ENCODE data around the gene ITGAD.
A peak's percentile ranks its signal among the peaks of the same experiment; 100 is the strongest.

The ITGAD gene

DNA sequence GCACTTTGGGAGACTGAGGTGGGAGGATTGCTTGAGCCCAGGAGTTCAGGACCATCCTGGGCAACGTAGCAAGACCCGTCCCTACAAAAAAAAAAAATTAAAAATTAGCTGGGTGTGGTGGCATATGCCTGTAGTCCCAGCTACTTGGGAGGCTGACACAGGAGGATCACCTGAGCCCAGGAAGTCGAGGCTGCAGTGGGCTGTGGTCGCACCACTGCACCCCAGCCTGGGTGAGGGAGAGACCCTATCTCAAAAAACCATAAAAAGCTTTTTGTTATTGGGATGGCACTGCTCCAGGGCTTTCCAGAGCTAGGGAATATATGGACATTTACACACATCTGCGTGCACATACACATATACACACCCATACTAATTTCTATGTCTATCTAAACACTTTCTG, 58.1 kb downstream of the ITGAD start:
- Histone ChIP-seq H3K4me2 (ENCODE audit: low read length) (no peak overlapping the region), H4K12ac (ENCODE audit: low read depth, low read length) (no peak overlapping the region), H2AFZ (ENCODE audit: insufficient read depth, low read length, poor library complexity) (no peak overlapping the region), H2BK12ac (ENCODE audit: low read length) (no peak overlapping the region), H4K91ac (ENCODE audit: low read depth, low read length) (no peak overlapping the region), H3K79me1 (ENCODE audit: low read length) (peaks cover 10% of the 10 kb centered on the region), H2AK5ac (ENCODE audit: low read length) (no peak overlapping the region), H3K18ac (ENCODE audit: low read length) (no peak overlapping the region), H3K4me1 (ENCODE audit: control insufficient read depth in 1 of 2, insufficient read depth in 2 of 2, low read length in 2 of 2) (peaks cover 18 to 23% of the 10 kb centered on the region in 2 experiments), H2BK5ac (ENCODE audit: low read depth, low read length, poor library complexity) (no peak overlapping the region), H3K27me3 (ENCODE audit: insufficient read depth, low read length) (no peaks in the 10 kb centered on the region), H3K14ac (ENCODE audit: low read length) (no peak overlapping the region), H3K79me2 (ENCODE audit: control insufficient read depth, insufficient read depth, low read length, poor library complexity) (no peaks in the 10 kb centered on the region), H3K4me3 (ENCODE audit: low read depth, low read length) (no peak overlapping the region), H3K23ac (ENCODE audit: low read length) (no peak overlapping the region), H3K4ac (ENCODE audit: low read depth, low read length) (no peak overlapping the region), H4K8ac (ENCODE audit: low read depth, low read length) (no peak overlapping the region), H3K9ac (ENCODE audit: low read length) (no peak overlapping the region), H2BK120ac (ENCODE audit: insufficient read depth, low read length, poor library complexity) (no peak overlapping the region), H3K27ac (ENCODE audit: low read depth, low read length) (no peak overlapping the region), H3K36me3 (ENCODE audit: control insufficient read depth in 1 of 2, insufficient read depth in 2 of 2, low read length in 2 of 2) (peaks cover 0 to 2% of the 10 kb centered on the region in 2 experiments), H3K9me3 (ENCODE audit: insufficient read depth, low read depth, low read length) (no peaks in the 10 kb centered on the region)
- WGBS (ENCODE audit: extremely low coverage, insufficient coverage, insufficient read length) = no CpG with 5 or more reads among the region's 5 CpGs
- DNase-seq = no peak

DNA sequence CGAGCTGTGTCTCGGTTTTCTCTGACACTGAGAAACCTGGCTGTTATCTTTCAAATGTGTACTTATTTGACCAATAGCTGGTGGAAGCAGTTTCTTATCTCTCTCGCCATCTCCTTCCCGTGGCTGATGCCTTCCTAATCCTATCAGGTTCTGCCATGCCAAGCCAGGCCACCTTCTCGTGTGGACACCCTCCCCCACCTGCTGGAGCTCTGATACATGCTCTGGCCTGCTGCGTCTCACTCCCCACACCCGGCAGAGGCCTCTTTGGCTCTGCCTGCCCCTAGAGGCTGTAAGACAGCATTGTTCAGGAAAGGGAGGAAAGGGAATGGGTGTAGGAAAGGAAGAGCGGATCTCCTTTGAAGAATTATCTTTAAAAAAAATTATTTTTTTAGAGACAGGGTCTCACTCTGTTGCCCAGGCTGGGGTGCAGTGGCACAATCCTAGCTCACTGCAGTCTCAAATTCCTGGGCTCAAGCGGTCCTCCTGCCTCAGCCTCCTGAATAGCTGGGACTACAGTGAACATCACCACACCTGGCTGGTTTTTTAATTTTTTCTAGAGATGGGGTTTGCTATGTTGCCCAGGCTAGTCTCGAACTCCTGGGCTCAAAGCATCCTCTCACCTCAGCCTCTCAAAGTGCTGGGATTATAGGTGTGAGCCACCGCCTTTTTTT, 58.7 kb downstream of the ITGAD start:
- Histone ChIP-seq H3K79me1 (ENCODE audit: low read length) (peaks cover 10% of the 10 kb centered on the region), H2BK5ac (ENCODE audit: low read depth, low read length, poor library complexity) (no peak overlapping the region), H2AFZ (ENCODE audit: insufficient read depth, low read length, poor library complexity) (peak overlapping the region; percentile 1), H4K91ac (ENCODE audit: low read depth, low read length) (no peak overlapping the region), H3K18ac (ENCODE audit: low read length) (no peak overlapping the region), H2AK5ac (ENCODE audit: low read length) (no peak overlapping the region), H4K8ac (ENCODE audit: low read depth, low read length) (no peak overlapping the region), H2BK120ac (ENCODE audit: insufficient read depth, low read length, poor library complexity) (no peak overlapping the region), H3K27me3 (ENCODE audit: insufficient read depth, low read length) (no peaks in the 10 kb centered on the region), H3K4me3 (ENCODE audit: low read depth, low read length) (no peak overlapping the region), H4K12ac (ENCODE audit: low read depth, low read length) (peak overlapping the region; percentile 60), H3K27ac (ENCODE audit: low read depth, low read length) (no peak overlapping the region), H3K9ac (ENCODE audit: low read length) (no peak overlapping the region), H3K36me3 (ENCODE audit: control insufficient read depth in 1 of 2, insufficient read depth in 2 of 2, low read length in 2 of 2) (peaks cover 2 to 3% of the 10 kb centered on the region in 2 experiments), H3K4me1 (ENCODE audit: control insufficient read depth in 1 of 2, insufficient read depth in 2 of 2, low read length in 2 of 2) (peaks cover 18 to 27% of the 10 kb centered on the region in 2 experiments), H2BK12ac (ENCODE audit: low read length) (no peak overlapping the region), H3K14ac (ENCODE audit: low read length) (no peak overlapping the region), H3K79me2 (ENCODE audit: control insufficient read depth, insufficient read depth, low read length, poor library complexity) (no peaks in the 10 kb centered on the region), H3K23ac (ENCODE audit: low read length) (no peak overlapping the region), H3K4me2 (ENCODE audit: low read length) (no peak overlapping the region), H3K9me3 (ENCODE audit: insufficient read depth, low read depth, low read length) (no peaks in the 10 kb centered on the region), H3K4ac (ENCODE audit: low read depth, low read length) (no peak overlapping the region)
- WGBS (ENCODE audit: extremely low coverage, insufficient coverage, insufficient read length) = no CpG with 5 or more reads among the region's 11 CpGs
- peak; percentile 48 to 68 for DNase-seq

DNA sequence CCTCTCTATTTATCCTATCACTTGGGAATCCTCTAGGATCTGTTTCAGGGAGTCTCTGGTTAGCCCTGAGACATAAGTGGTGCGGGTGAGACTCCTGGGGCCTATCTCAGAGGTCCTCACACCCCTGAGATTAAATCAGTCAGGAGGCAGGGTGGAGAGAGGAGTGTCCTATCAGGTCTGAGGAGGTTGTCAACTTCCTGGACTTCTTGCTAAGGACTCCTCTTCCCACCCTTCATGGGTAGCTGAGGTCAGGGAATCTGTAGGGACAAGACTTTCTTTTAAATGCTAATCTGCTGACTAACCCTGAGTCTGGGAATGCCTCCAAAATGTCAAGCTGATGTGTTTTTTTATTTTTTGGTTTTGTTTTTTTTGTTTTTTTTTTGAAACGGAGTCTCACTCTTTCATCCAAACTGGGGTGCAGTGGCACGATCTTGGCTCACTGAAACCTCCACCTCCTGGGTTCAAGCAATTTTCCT, 59.5 kb downstream of the ITGAD start:
- peaks cover 2 to 3% of the 10 kb centered on the region in 2 experiments for H3K36me3 ChIP-seq (ENCODE audit: control insufficient read depth in 1 of 2, insufficient read depth in 2 of 2, low read length in 2 of 2)
- peak overlapping the region; percentile 20 for H2BK120ac ChIP-seq (ENCODE audit: insufficient read depth, low read length, poor library complexity)
- peak overlapping the region; percentile 37 for H2BK5ac ChIP-seq (ENCODE audit: low read depth, low read length, poor library complexity)
- no peak overlapping the region for H3K23ac ChIP-seq (ENCODE audit: low read length)
- peak overlapping the region; percentile 21 for H3K4ac ChIP-seq (ENCODE audit: low read depth, low read length)
- no peak overlapping the region for H3K9ac ChIP-seq (ENCODE audit: low read length)
- no peak overlapping the region for H3K4me3 ChIP-seq (ENCODE audit: low read depth, low read length)
- no peak overlapping the region for H4K91ac ChIP-seq (ENCODE audit: low read depth, low read length)
- H3K27ac ChIP-seq (ENCODE audit: low read depth, low read length) = peak overlapping the region; percentile 80
- peak overlapping the region; percentile 40 for H3K14ac ChIP-seq (ENCODE audit: low read length)
- H3K79me2 ChIP-seq (ENCODE audit: control insufficient read depth, insufficient read depth, low read length, poor library complexity) = peaks cover 4% of the 10 kb centered on the region
- no peak overlapping the region for H2AFZ ChIP-seq (ENCODE audit: insufficient read depth, low read length, poor library complexity)
- no peaks in the 10 kb centered on the region for H3K9me3 ChIP-seq (ENCODE audit: insufficient read depth, low read depth, low read length)
- H3K4me1 ChIP-seq (ENCODE audit: control insufficient read depth in 1 of 2, insufficient read depth in 2 of 2, low read length in 2 of 2) = peaks cover 23 to 35% of the 10 kb centered on the region in 2 experiments
- H3K79me1 ChIP-seq (ENCODE audit: low read length) = peaks cover 10% of the 10 kb centered on the region
- H3K18ac ChIP-seq (ENCODE audit: low read length) = no peak overlapping the region
- H4K12ac ChIP-seq (ENCODE audit: low read depth, low read length) = no peak overlapping the region
- no CpG with 5 or more reads among the region's 3 CpGs for WGBS (ENCODE audit: extremely low coverage, insufficient coverage, insufficient read length)
- H3K4me2 ChIP-seq (ENCODE audit: low read length) = no peak overlapping the region
- peak overlapping the region; percentile 55 for H4K8ac ChIP-seq (ENCODE audit: low read depth, low read length)
- no peak overlapping the region for H2BK12ac ChIP-seq (ENCODE audit: low read length)
- DNase-seq = no peak
- H3K27me3 ChIP-seq (ENCODE audit: insufficient read depth, low read length) = no peaks in the 10 kb centered on the region
- no peak overlapping the region for H2AK5ac ChIP-seq (ENCODE audit: low read length)

DNA sequence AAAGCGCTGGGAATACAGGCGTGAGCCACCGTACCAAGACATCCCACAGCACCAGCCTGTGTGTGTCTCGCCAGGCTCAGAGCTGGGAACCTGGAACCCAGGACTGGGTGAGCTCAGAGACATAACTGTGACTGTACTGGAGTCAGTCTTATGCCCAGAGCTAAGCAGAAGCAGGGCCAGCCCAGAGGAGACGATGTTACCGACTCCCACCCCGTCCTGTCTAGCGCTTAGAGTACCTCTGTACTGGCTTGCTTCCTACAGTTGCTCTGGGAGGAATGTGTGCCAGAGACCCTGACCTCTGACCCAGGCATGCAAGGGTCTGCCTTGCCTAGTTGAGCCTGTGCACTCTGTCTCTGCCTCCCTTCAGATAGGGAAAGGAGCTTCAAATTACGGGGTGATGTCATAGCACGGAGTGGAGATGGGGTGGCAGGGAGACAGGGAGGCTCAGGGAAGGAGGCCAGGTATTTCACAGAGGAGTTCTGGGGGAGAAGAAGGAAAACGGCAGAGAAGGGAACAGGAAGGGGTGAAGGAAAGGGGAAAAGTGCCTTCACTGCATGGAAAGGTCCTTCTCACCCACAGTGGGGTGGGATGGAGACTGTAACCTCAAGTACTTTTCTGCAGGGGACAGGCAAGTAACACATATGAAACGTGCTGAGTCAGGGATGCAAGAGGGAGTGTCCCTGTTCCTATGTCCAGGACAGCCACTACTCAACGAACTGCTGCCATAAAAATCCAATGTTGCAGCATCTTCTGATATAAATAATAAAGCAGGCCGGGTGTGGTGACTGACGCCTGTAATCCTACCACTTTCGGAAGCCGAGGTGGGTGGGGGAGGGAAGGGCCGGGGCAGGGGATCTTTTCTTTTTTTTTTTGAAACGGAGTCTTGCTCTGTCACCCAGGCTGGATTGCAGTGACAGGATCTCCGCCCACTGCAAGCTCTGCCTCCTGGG, 60.4 kb downstream of the ITGAD start:
- Histone ChIP-seq H3K27ac (ENCODE audit: low read depth, low read length) (peak overlapping the region; percentile 80), H3K9me3 (ENCODE audit: insufficient read depth, low read depth, low read length) (peaks cover 2% of the 10 kb centered on the region), H3K79me1 (ENCODE audit: low read length) (peaks cover 12% of the 10 kb centered on the region), H3K23ac (ENCODE audit: low read length) (no peak overlapping the region), H2AFZ (ENCODE audit: insufficient read depth, low read length, poor library complexity) (no peak overlapping the region), H3K4me3 (ENCODE audit: low read depth, low read length) (no peak overlapping the region), H2BK5ac (ENCODE audit: low read depth, low read length, poor library complexity) (no peak overlapping the region), H4K8ac (ENCODE audit: low read depth, low read length) (peak overlapping the region; percentile 36), H4K12ac (ENCODE audit: low read depth, low read length) (no peak overlapping the region), H3K4me1 (ENCODE audit: control insufficient read depth in 1 of 2, insufficient read depth in 2 of 2, low read length in 2 of 2) (peaks cover 27 to 41% of the 10 kb centered on the region in 2 experiments), H2BK120ac (ENCODE audit: insufficient read depth, low read length, poor library complexity) (no peak overlapping the region), H2BK12ac (ENCODE audit: low read length) (peak overlapping the region; percentile 25), H4K91ac (ENCODE audit: low read depth, low read length) (no peak overlapping the region), H2AK5ac (ENCODE audit: low read length) (peak overlapping the region; percentile 26), H3K36me3 (ENCODE audit: control insufficient read depth in 1 of 2, insufficient read depth in 2 of 2, low read length in 2 of 2) (peaks cover 3 to 4% of the 10 kb centered on the region in 2 experiments), H3K14ac (ENCODE audit: low read length) (peak overlapping the region; percentile 37), H3K18ac (ENCODE audit: low read length) (peak overlapping the region; percentile 41), H3K27me3 (ENCODE audit: insufficient read depth, low read length) (no peaks in the 10 kb centered on the region), H3K9ac (ENCODE audit: low read length) (no peak overlapping the region), H3K4me2 (ENCODE audit: low read length) (peak overlapping the region; percentile 51), H3K79me2 (ENCODE audit: control insufficient read depth, insufficient read depth, low read length, poor library complexity) (peaks cover 13% of the 10 kb centered on the region), H3K4ac (ENCODE audit: low read depth, low read length) (no peak overlapping the region)
- peak; percentile 63 for DNase-seq
- no CpG with 5 or more reads among the region's 20 CpGs for WGBS (ENCODE audit: extremely low coverage, insufficient coverage, insufficient read length)
